ENCODE data around the gene SLC22A1. TPM values are rescaled to one million over a fixed set of nuclear protein-coding genes. Genes with fewer than 3 reads are reported as not detected.

The SLC22A1 gene
- total and polyA plus RNA-seq, 2 donors (not counting 1 experiment from before 2014, with no cell fraction given): 0.18 to 1.5 TPM

DNA sequence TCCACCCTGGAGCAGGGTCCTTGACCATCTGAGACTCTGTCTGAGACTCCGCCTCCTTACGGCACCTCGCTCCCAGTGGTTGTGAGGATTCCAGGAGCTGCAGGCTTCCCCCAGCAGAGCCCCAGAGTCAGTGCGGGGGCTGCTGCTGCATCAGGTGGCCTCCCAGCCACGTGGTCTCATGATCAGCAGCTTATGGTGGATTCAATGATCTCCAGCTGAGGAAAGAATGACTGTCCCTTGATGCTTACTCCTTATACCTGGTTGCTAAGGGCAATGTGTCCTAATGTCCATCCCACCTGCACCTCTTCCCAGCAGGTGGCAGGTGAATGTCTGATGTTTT, 40.0 kb downstream of the SLC22A1 start:
- Mint-ChIP-seq H3K4me3 (no peak overlapping the region), H3K27me3 (peaks cover 5% of the 10 kb centered on the region), H3K9me3 (ENCODE audit: insufficient read depth) (no peaks in the 10 kb centered on the region), H3K27ac (no peak overlapping the region), H3K4me1 (no peaks in the 10 kb centered on the region)
- ATAC-seq (ENCODE audit: low read depth): no peak
- Histone ChIP-seq H3K4me2 (replicated peaks; ENCODE audit: low read depth, low read length, poor library complexity, severe bottlenecking) (no peak overlapping the region), H3K4me1 (ENCODE audit: control insufficient read depth in 2 of 2, insufficient read depth in 2 of 2, low read length in 2 of 2) (no peaks in the 10 kb centered on the region), H4K20me1 (ENCODE audit: control insufficient read depth, insufficient read depth, low read length, poor library complexity, severe bottlenecking) (no peaks in the 10 kb centered on the region), H3K4me3 (ENCODE audit: control extremely low read depth in 1 of 5, extremely low read depth in 1 of 5, insufficient read depth in 1 of 5, low read depth in 2 of 5, low read length in 4 of 5) (no peak overlapping the region), H3K27me3 (replicated peaks in 1 of 4; ENCODE audit: control extremely low read depth in 1 of 4, control insufficient read depth in 3 of 4, insufficient read depth in 4 of 4, low read length in 3 of 4) (no peaks in the 10 kb centered on the region), H3K36me3 (replicated peaks in 1 of 2; ENCODE audit: control extremely low read depth in 1 of 2, control insufficient read depth in 1 of 2, extremely low read depth in 1 of 2, insufficient read depth in 2 of 2, low read length in 1 of 2) (no peaks in the 10 kb centered on the region), H3K9me3 (ENCODE audit: control extremely low read depth in 1 of 3, control insufficient read depth in 2 of 3, insufficient read depth in 1 of 3, low read length in 2 of 3) (peaks cover 0 to 2% (median 0%) of the 10 kb centered on the region in 3 donors), H2AFZ (ENCODE audit: insufficient read depth, low read depth, low read length, poor library complexity, severe bottlenecking) (no peak overlapping the region), H3K9ac (ENCODE audit: low read length) (no peak overlapping the region), H3K27ac (ENCODE audit: low read length in 2 of 2) (no peak overlapping the region), H3K79me2 (ENCODE audit: control insufficient read depth, insufficient read depth, low read length) (no peaks in the 10 kb centered on the region)
- ChIA-PET POLR2A (no interaction called here), CTCF (interaction anchor here (1.4 kb wide), 1 partner anchor 298 kb away, joined by 3 read pairs; no protein-coding TSS in a partner anchor)
- TF ChIP-seq, protein P1, sequence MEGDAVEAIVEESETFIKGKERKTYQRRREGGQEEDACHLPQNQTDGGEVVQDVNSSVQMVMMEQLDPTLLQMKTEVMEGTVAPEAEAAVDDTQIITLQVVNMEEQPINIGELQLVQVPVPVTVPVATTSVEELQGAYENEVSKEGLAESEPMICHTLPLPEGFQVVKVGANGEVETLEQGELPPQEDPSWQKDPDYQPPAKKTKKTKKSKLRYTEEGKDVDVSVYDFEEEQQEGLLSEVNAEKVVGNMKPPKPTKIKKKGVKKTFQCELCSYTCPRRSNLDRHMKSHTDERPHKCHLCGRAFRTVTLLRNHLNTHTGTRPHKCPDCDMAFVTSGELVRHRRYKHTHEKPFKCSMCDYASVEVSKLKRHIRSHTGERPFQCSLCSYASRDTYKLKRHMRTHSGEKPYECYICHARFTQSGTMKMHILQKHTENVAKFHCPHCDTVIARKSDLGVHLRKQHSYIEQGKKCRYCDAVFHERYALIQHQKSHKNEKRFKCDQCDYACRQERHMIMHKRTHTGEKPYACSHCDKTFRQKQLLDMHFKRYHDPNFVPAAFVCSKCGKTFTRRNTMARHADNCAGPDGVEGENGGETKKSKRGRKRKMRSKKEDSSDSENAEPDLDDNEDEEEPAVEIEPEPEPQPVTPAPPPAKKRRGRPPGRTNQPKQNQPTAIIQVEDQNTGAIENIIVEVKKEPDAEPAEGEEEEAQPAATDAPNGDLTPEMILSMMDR (IDR thresholded peaks at IDR 0.05): no peak
- no peak for TF ChIP-seq EZH2 (IDR thresholded peaks at IDR 0.05; ENCODE audit: borderline replicate concordance, insufficient read depth, low read depth, low read length, poor library complexity, severe bottlenecking)
- DNase-seq: no peak
- 76% methylated on average over 5 of the region's 5 CpGs for WGBS (ENCODE audit: insufficient coverage)
- intact Hi-C loops (cut with micrococcal nuclease): no loop called here

DNA sequence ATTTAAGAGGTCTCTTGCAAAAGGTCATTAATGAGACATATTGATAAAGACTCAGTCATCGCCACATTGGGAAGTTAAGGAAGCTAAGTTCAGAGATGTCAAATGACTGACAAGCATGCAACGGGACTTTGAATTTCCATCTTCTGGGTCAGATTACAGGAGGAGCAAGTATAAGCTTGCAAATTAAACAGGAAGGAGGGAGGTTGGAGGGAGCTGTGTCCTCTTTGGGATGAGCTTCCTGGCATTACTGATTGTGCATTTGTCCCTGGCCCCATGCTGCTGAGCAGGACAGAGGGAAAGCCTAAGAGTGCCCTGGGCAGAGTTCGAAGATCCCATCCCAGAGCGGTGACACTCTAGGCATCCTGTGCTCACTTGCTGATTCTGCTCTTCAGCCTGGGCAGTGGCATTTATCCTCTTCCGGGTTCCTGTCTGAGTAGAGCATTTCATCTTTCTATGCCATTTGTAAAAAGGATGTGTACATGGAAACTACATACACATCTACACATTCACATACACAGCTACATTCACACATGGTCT, 40.5 kb downstream of the SLC22A1 start:
- H3K4me1 ChIP-seq (ENCODE audit: control insufficient read depth in 2 of 2, insufficient read depth in 2 of 2, low read length in 2 of 2): no peaks in the 10 kb centered on the region
- H3K4me2 ChIP-seq (replicated peaks; ENCODE audit: low read depth, low read length, poor library complexity, severe bottlenecking): no peak overlapping the region
- no peaks in the 10 kb centered on the region for H3K27me3 ChIP-seq (replicated peaks in 1 of 4; ENCODE audit: control extremely low read depth in 1 of 4, control insufficient read depth in 3 of 4, insufficient read depth in 4 of 4, low read length in 3 of 4)
- no peak overlapping the region for H3K4me3 Mint-ChIP-seq
- no peaks in the 10 kb centered on the region for H3K36me3 ChIP-seq (replicated peaks in 1 of 2; ENCODE audit: control extremely low read depth in 1 of 2, control insufficient read depth in 1 of 2, extremely low read depth in 1 of 2, insufficient read depth in 2 of 2, low read length in 1 of 2)
- DNase-seq (no peak), ATAC-seq (ENCODE audit: low read depth) (no peak)
- CTCF ChIA-PET: interaction anchor here (1.4 kb wide), 1 partner anchor 299 kb away, joined by 3 read pairs; no protein-coding TSS in a partner anchor
- H3K9me3 ChIP-seq (ENCODE audit: control extremely low read depth in 1 of 3, control insufficient read depth in 2 of 3, insufficient read depth in 1 of 3, low read length in 2 of 3): peaks cover 0 to 3% (median 0%) of the 10 kb centered on the region in 3 donors
- intact Hi-C loops (cut with micrococcal nuclease): no loop called here
- WGBS (ENCODE audit: insufficient coverage): 100% methylated on average over 4 of the region's 5 CpGs
- no peak overlapping the region for H3K9ac ChIP-seq (ENCODE audit: low read length)
- H3K27ac ChIP-seq (ENCODE audit: low read length in 2 of 2): no peak overlapping the region
- no peak overlapping the region for H3K27ac Mint-ChIP-seq
- H3K27me3 Mint-ChIP-seq: peaks cover 5% of the 10 kb centered on the region
- TF ChIP-seq EZH2 (IDR thresholded peaks at IDR 0.05; ENCODE audit: borderline replicate concordance, insufficient read depth, low read depth, low read length, poor library complexity, severe bottlenecking): no peak
- TF ChIP-seq, protein P1 (IDR thresholded peaks at IDR 0.05): no peak
- H2AFZ ChIP-seq (ENCODE audit: insufficient read depth, low read depth, low read length, poor library complexity, severe bottlenecking): no peak overlapping the region
- POLR2A ChIA-PET: no interaction called here
- H3K9me3 Mint-ChIP-seq (ENCODE audit: insufficient read depth): no peaks in the 10 kb centered on the region
- H3K79me2 ChIP-seq (ENCODE audit: control insufficient read depth, insufficient read depth, low read length): no peaks in the 10 kb centered on the region
- H3K4me1 Mint-ChIP-seq: no peaks in the 10 kb centered on the region
- H3K4me3 ChIP-seq (ENCODE audit: control extremely low read depth in 1 of 5, extremely low read depth in 1 of 5, insufficient read depth in 1 of 5, low read depth in 2 of 5, low read length in 4 of 5): no peak overlapping the region
- no peaks in the 10 kb centered on the region for H4K20me1 ChIP-seq (ENCODE audit: control insufficient read depth, insufficient read depth, low read length, poor library complexity, severe bottlenecking)

Measured in B cell (primary cell).